GM19328 (cell line): ENCODE results near the gene ZACN.

Source experiments
- ATAC-seq: cut with Tn5 transposase; IDR thresholded peaks from one replicate; pipeline ENCODE4 v1.9.1; 2021; ENCODE audit warnings: mild to moderate bottlenecking, moderate library complexity; ENCODE audit not compliant: unreplicated experiment

The ZACN gene

DNA sequence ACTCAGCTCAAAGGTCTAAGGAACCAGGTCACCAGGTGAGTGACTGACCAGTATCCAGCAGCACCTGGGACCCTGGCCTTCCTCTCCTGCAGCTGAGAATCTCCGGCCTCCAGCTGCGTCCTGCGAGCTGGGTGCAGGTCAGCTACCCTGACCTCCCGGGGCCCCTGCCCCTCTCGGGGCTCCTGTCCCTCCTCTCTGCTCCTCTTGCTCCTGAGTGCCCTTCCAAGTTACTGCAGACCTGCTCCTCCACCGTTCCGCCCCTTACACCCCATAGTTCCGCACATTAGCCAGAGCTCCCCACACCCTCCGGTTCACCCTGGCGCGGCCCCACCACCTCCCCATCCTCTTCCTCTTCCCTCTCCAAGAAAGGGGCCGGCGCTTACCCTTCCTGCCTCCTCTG is 51.5 kb downstream of the ZACN start:
- no peak for ATAC-seq

GRCh38 chr17:76131051-76131691 is 52.2 kb downstream of the ZACN start:
- ATAC-seq = no peak

DNA sequence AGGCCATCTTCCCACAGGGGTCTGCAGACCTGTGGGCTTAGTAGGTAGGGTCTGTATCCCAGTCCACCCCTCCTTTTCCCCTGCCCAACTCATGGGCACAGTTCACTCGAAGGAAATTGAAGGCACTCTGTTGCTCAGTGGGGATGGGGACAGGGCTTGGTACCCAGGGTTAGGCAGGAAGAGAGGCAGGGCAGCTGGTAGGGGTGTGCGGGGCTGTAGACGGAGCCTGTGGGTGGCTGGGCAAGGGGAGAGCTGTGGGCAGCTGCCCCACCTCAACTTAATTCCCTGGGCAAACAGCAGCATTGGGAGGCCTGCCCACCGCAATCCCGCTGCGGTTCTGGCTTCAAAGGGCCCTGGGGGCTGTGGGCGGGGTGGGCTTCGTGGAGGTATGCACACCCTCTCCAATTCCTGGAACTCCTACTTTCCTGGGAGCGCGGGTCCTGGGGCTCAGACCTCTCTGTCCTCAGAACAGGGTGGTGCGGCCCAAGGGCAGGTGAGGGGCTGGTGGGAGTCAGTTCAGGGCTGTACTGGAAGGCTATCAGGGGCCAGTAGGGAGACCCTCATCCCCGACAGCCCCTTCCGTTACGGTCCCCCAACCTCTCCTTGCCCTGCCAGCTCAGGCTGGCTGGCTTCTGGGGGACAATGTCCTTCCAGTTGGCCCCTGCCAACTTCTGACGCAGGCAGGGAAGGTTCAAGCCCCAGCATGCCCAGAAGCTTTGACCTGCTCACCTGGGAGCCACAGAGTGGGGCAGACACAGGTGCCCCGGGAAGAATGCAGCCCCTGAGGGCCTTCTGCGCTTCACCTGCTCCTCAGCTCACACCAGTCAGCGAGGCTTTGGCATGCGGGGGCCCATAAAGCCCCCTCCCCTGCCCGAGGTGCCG is 53.0 kb downstream of the ZACN start:
- ATAC-seq = no peak
